Measurements from ENCODE around the gene TRMT11. TPM values are rescaled to one million over a fixed set of nuclear protein-coding genes. Genes with fewer than 3 reads are reported as not detected.

The TRMT11 gene
- total RNA-seq, 2 donors from 2014 or later = 29.4 to 35.4 TPM

DNA sequence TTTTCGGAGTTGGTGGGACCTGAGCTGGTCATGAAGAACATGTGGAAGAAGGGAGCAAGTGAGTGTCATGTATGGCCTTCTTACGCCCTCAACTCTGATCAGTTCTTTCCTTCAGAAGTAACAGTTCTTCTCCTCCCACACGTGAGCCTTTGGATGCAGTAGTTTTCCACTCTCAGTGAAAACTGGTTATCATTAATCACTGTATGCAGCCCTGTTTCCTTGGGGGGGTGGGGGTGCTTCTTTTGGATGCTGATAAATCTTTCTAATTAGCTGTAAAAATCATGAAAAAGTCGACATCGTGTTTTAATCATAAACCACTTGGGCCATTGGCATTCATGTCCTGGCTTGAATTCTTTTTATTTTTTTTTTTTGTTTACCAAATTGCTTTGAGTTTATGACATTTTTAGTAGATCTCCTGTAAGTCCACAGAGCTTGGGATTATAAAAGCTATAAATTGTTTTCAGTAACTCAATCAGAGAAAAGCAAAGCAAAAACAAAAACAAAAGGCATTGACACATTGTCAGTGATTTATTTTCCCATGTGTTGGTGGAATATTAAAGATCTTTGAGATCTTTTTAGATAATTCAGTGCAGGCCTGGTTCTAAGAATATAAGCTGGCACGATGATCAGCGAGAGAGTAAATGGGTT is 84.8 kb downstream of the TRMT11 start:
- DNase-seq = no peak
- H3K9me3 Mint-ChIP-seq = peaks cover 3% of the 10 kb centered on the region
- H3K4me3 Mint-ChIP-seq = no peak overlapping the region
- Histone ChIP-seq H3K36me3 (ENCODE audit: control insufficient read depth, insufficient read depth, low read length) (no peaks in the 10 kb centered on the region), H3K4me1 (ENCODE audit: control insufficient read depth, insufficient read depth, low read length) (no peaks in the 10 kb centered on the region), H3K9me3 (ENCODE audit: control insufficient read depth, low read length) (no peaks in the 10 kb centered on the region), H3K9ac (ENCODE audit: extremely low read depth, low read length, poor library complexity, severe bottlenecking) (no peak overlapping the region), H3K27ac (ENCODE audit: low read depth, low read length) (no peak overlapping the region), H3K4me3 (ENCODE audit: low read length) (no peak overlapping the region), H3K27me3 (ENCODE audit: control insufficient read depth, insufficient read depth, low read length, poor library complexity, severe bottlenecking) (no peaks in the 10 kb centered on the region)
- no peaks in the 10 kb centered on the region for H3K27me3 Mint-ChIP-seq (ENCODE audit: insufficient read depth)
- H3K27ac Mint-ChIP-seq = no peak overlapping the region
- TF ChIP-seq, protein P1, sequence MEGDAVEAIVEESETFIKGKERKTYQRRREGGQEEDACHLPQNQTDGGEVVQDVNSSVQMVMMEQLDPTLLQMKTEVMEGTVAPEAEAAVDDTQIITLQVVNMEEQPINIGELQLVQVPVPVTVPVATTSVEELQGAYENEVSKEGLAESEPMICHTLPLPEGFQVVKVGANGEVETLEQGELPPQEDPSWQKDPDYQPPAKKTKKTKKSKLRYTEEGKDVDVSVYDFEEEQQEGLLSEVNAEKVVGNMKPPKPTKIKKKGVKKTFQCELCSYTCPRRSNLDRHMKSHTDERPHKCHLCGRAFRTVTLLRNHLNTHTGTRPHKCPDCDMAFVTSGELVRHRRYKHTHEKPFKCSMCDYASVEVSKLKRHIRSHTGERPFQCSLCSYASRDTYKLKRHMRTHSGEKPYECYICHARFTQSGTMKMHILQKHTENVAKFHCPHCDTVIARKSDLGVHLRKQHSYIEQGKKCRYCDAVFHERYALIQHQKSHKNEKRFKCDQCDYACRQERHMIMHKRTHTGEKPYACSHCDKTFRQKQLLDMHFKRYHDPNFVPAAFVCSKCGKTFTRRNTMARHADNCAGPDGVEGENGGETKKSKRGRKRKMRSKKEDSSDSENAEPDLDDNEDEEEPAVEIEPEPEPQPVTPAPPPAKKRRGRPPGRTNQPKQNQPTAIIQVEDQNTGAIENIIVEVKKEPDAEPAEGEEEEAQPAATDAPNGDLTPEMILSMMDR (conservative IDR thresholded peaks at IDR 0.05) = no peak
- peaks cover 5% of the 10 kb centered on the region for H3K4me1 Mint-ChIP-seq
- WGBS, 2 experiments (ENCODE audit: insufficient coverage in 1 of 2, insufficient read length in 1 of 2) = 91 to 94% methylated on average over 2 to 7 of the region's 7 CpGs
- H3K36me3 Mint-ChIP-seq (ENCODE audit: low read depth) = peaks cover 17% of the 10 kb centered on the region

DNA sequence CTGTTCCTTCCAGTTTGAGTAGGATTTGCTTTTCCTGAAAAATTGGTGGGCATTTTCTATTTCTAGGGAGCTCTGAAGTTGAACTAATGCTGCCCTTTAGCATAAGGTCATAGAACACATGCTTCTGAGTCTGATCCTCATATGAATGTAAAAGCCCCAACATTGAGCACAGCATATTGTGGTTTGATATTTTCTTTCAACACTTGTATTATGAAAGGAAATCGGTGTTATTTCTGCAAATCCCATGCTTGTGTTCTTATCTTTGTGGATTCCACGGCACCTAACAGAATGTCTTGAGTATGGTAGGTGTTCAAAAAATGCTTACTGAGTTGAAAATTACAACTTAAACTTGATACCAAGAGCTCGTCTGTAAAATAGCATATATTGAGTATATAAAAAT is 85.8 kb downstream of the TRMT11 start:
- Mint-ChIP-seq H3K4me3 (no peak overlapping the region), H3K4me1 (peaks cover 5% of the 10 kb centered on the region), H3K27me3 (ENCODE audit: insufficient read depth) (no peaks in the 10 kb centered on the region), H3K36me3 (ENCODE audit: low read depth) (peaks cover 17% of the 10 kb centered on the region), H3K27ac (no peak overlapping the region), H3K9me3 (peaks cover 3% of the 10 kb centered on the region)
- H3K27me3 ChIP-seq (ENCODE audit: control insufficient read depth, insufficient read depth, low read length, poor library complexity, severe bottlenecking) = no peaks in the 10 kb centered on the region
- no peak overlapping the region for H3K27ac ChIP-seq (ENCODE audit: low read depth, low read length)
- H3K36me3 ChIP-seq (ENCODE audit: control insufficient read depth, insufficient read depth, low read length) = no peaks in the 10 kb centered on the region
- no peak for DNase-seq
- no peaks in the 10 kb centered on the region for H3K9me3 ChIP-seq (ENCODE audit: control insufficient read depth, low read length)
- no peak overlapping the region for H3K4me3 ChIP-seq (ENCODE audit: low read length)
- no peak overlapping the region for H3K9ac ChIP-seq (ENCODE audit: extremely low read depth, low read length, poor library complexity, severe bottlenecking)
- no peaks in the 10 kb centered on the region for H3K4me1 ChIP-seq (ENCODE audit: control insufficient read depth, insufficient read depth, low read length)
- 88 to 95% methylated on average over 1 to 2 of the region's 3 CpGs for WGBS, 2 experiments (ENCODE audit: insufficient coverage in 1 of 2, insufficient read length in 1 of 2)
- TF ChIP-seq, protein P1 (conservative IDR thresholded peaks at IDR 0.05) = no peak

DNA sequence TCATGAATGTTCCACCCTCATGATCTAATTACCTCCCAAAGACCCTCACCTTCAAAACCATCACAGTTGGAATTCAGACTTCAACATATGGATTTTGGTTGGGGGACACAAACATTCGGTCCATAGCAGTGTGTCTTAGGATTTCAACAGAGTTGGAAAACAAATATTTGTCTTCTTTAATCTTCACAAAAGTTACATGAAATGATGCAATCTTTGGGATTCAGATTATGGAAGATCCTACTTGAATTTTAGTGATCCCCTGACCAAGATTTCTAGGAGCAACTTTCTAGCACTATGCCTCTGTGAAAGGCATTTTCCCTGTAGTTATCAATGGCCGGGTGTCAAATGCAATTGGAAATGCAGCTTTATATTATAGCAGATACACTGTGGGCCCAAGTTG is 86.5 kb downstream of the TRMT11 start:
- no peak overlapping the region for H3K27ac Mint-ChIP-seq
- H3K4me1 Mint-ChIP-seq = peaks cover 5% of the 10 kb centered on the region
- Histone ChIP-seq H3K4me1 (ENCODE audit: control insufficient read depth, insufficient read depth, low read length) (no peaks in the 10 kb centered on the region), H3K27ac (ENCODE audit: low read depth, low read length) (no peak overlapping the region), H3K9ac (ENCODE audit: extremely low read depth, low read length, poor library complexity, severe bottlenecking) (no peak overlapping the region), H3K36me3 (ENCODE audit: control insufficient read depth, insufficient read depth, low read length) (no peaks in the 10 kb centered on the region), H3K4me3 (ENCODE audit: low read length) (no peak overlapping the region), H3K27me3 (ENCODE audit: control insufficient read depth, insufficient read depth, low read length, poor library complexity, severe bottlenecking) (no peaks in the 10 kb centered on the region), H3K9me3 (ENCODE audit: control insufficient read depth, low read length) (no peaks in the 10 kb centered on the region)
- H3K27me3 Mint-ChIP-seq (ENCODE audit: insufficient read depth) = no peaks in the 10 kb centered on the region
- H3K36me3 Mint-ChIP-seq (ENCODE audit: low read depth) = peaks cover 21% of the 10 kb centered on the region
- peaks cover 3% of the 10 kb centered on the region for H3K9me3 Mint-ChIP-seq
- H3K4me3 Mint-ChIP-seq = no peak overlapping the region
- TF ChIP-seq, protein P1 (conservative IDR thresholded peaks at IDR 0.05) = no peak
- DNase-seq = no peak
- WGBS, 2 experiments (ENCODE audit: insufficient coverage in 1 of 2, insufficient read length in 1 of 2) = 90 to 100% methylated on average over 1 to 2 of the region's 2 CpGs
